ENCODE results near the gene ZNF232. TPM values are rescaled to one million over a fixed set of nuclear protein-coding genes. Genes with fewer than 3 reads are reported as not detected.

The ZNF232 gene
- total and polyA plus RNA-seq, 2 experiments from 2014 or later: 24.8 to 24.9 TPM

DNA sequence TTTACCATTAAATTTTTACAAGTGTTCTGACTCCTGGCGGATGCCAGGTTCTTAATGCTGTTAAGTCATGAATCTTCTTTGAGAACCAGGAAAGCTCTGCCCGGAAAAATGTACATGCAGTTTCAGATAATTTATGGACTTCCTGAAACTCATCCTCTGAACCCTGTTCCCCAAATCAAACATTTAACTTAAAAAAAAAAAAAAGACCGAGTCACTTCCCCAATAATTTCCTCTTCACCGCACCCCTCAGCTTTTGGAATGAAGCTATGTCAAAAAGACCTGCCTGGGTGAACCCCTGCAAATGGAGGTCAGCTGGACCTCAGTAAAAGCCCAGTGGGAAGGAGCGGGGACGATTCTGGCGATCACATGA is 15.0 kb downstream of the ZNF232 start:
- Mint-ChIP-seq H3K4me3 (peak overlapping the region; percentile 88), H3K4me1 (0 out of 3 replicates have a peak, but pooled peaks cover 3% of the 10 kb centered on the region), H3K27ac (no peak overlapping the region), H3K27me3 (ENCODE audit: insufficient read depth, low read depth, poor library complexity) (peaks cover 16% of the 10 kb centered on the region), H3K36me3 (ENCODE audit: low read depth) (peaks cover 40% of the 10 kb centered on the region), H3K9me3 (peaks cover 73% of the 10 kb centered on the region)
- H3K36me3 ChIP-seq (ENCODE audit: insufficient read depth): peaks cover 24% of the 10 kb centered on the region
- ATAC-seq (no peak), DNase-seq (ENCODE audit: low spot score) (no peak)
- H2AFZ ChIP-seq: peak overlapping the region; percentile 99; the same call in 1 of the 2 replicates
- H3K27ac ChIP-seq (ENCODE audit: low read depth): no peak overlapping the region
- H3K27me3 ChIP-seq (ENCODE audit: insufficient read depth): peaks cover 17% of the 10 kb centered on the region
- H3K4me3 ChIP-seq: peak overlapping the region; percentile 84
- H3K4me2 ChIP-seq: peak overlapping the region; percentile 91
- no peaks in the 10 kb centered on the region for H3K9me2 ChIP-seq (ENCODE audit: insufficient read depth)
- no peaks in the 10 kb centered on the region for H3K79me2 ChIP-seq (replicated peaks; ENCODE audit: insufficient read depth)
- no peaks in the 10 kb centered on the region for H3K4me1 ChIP-seq (ENCODE audit: insufficient read depth)
- no peak for TF ChIP-seq EZH2phosphoT487 (IDR thresholded peaks at IDR 0.05; ENCODE audit: unreplicated experiment)
- 0 out of 2 replicates have a peak, but pooled peaks cover 2% of the 10 kb centered on the region for H3F3A ChIP-seq (replicated peaks; ENCODE audit: low read depth)
- no peaks in the 10 kb centered on the region; the same call in 1 of the 2 replicates for H4K20me1 ChIP-seq (replicated peaks; ENCODE audit: insufficient read depth)

- no peak overlapping the region for H3K4me2 ChIP-seq
- H3K36me3 Mint-ChIP-seq (ENCODE audit: low read depth): peaks cover 75% of the 10 kb centered on the region
- no peaks in the 10 kb centered on the region for H3K79me2 ChIP-seq (replicated peaks; ENCODE audit: insufficient read depth)
- 0 out of 2 replicates have a peak, but pooled peaks cover 2% of the 10 kb centered on the region for H3F3A ChIP-seq (replicated peaks; ENCODE audit: low read depth)
- H3K27ac ChIP-seq (ENCODE audit: low read depth): no peak overlapping the region
- H3K4me3 ChIP-seq: no peak overlapping the region
- no peak overlapping the region for H3K27ac Mint-ChIP-seq
- no peaks in the 10 kb centered on the region for H3K9me2 ChIP-seq (ENCODE audit: insufficient read depth)
- H3K36me3 ChIP-seq (ENCODE audit: insufficient read depth): peaks cover 45% of the 10 kb centered on the region
- no peaks in the 10 kb centered on the region for H4K20me1 ChIP-seq (replicated peaks; ENCODE audit: insufficient read depth)
- H3K4me1 ChIP-seq (ENCODE audit: insufficient read depth): no peaks in the 10 kb centered on the region
- 0 out of 3 replicates have a peak, but pooled peaks cover 3% of the 10 kb centered on the region for H3K4me1 Mint-ChIP-seq
- H3K4me3 Mint-ChIP-seq: no peak overlapping the region
- DNase-seq (ENCODE audit: low spot score) (no peak), ATAC-seq (no peak)
- peaks cover 17% of the 10 kb centered on the region for H3K27me3 ChIP-seq (ENCODE audit: insufficient read depth)
- peaks cover 15% of the 10 kb centered on the region for H3K27me3 Mint-ChIP-seq (ENCODE audit: insufficient read depth, low read depth, poor library complexity)
- H2AFZ ChIP-seq: no peak overlapping the region
- peaks cover 96% of the 10 kb centered on the region for H3K9me3 Mint-ChIP-seq
- TF ChIP-seq, protein P1, sequence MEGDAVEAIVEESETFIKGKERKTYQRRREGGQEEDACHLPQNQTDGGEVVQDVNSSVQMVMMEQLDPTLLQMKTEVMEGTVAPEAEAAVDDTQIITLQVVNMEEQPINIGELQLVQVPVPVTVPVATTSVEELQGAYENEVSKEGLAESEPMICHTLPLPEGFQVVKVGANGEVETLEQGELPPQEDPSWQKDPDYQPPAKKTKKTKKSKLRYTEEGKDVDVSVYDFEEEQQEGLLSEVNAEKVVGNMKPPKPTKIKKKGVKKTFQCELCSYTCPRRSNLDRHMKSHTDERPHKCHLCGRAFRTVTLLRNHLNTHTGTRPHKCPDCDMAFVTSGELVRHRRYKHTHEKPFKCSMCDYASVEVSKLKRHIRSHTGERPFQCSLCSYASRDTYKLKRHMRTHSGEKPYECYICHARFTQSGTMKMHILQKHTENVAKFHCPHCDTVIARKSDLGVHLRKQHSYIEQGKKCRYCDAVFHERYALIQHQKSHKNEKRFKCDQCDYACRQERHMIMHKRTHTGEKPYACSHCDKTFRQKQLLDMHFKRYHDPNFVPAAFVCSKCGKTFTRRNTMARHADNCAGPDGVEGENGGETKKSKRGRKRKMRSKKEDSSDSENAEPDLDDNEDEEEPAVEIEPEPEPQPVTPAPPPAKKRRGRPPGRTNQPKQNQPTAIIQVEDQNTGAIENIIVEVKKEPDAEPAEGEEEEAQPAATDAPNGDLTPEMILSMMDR (conservative IDR thresholded peaks at IDR 0.05; ENCODE audit: low read depth in 2 of 2): no peak
- TF ChIP-seq, protein P2, sequence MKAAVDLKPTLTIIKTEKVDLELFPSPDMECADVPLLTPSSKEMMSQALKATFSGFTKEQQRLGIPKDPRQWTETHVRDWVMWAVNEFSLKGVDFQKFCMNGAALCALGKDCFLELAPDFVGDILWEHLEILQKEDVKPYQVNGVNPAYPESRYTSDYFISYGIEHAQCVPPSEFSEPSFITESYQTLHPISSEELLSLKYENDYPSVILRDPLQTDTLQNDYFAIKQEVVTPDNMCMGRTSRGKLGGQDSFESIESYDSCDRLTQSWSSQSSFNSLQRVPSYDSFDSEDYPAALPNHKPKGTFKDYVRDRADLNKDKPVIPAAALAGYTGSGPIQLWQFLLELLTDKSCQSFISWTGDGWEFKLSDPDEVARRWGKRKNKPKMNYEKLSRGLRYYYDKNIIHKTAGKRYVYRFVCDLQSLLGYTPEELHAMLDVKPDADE (IDR thresholded peaks at IDR 0.05): no peak
- TF ChIP-seq EZH2phosphoT487 (IDR thresholded peaks at IDR 0.05; ENCODE audit: unreplicated experiment): no peak
- no peak for TF ChIP-seq POLR2AphosphoS5 (IDR thresholded peaks at IDR 0.05; ENCODE audit: low read depth)
- TF ChIP-seq ZNF462 (CRISPR knock-in tag; IDR thresholded peaks at IDR 0.05): no peak
- no peak for TF ChIP-seq ZNF114 (CRISPR knock-in tag; IDR thresholded peaks at IDR 0.05)
- no peak for TF ChIP-seq ZNF331 (CRISPR knock-in tag; IDR thresholded peaks at IDR 0.05; ENCODE audit: low read depth)
- TF ChIP-seq EZH2 (IDR thresholded peaks at IDR 0.05; ENCODE audit: low read depth, unreplicated experiment): no peak
- no peak for TF ChIP-seq STAT1 (IDR thresholded peaks at IDR 0.05; ENCODE audit: unreplicated experiment)
- no peak for TF ChIP-seq CREB1 (CRISPR knock-in tag; IDR thresholded peaks at IDR 0.05; ENCODE audit: low read depth)
Observed at GRCh38 chr17:5092218-5093010, 19.3 kb downstream of the ZNF232 start.

All from GM23338 (cell line).